GM23248 (cell line): Measurements from ENCODE around the gene MAPK8. TPM values are rescaled to one million over a fixed set of nuclear protein-coding genes. Genes with fewer than 3 reads are reported as not detected.
"Not testable (repeated sequence)": the region's sequence is repeated elsewhere in the genome, so short reads cannot be mapped to it uniquely, and the experiment has no call there.

Source experiments
- DNase-seq: peaks from one replicate; pipeline ENCODE4 v3.0.0-alpha.2; 2015
- H2AFZ ChIP-seq: fragments of 200-600 bp; sonication (generic); 2 replicates; pipeline ENCODE4 v1.6.1; 2016; ENCODE audit warnings: antibody characterized with exemption
- H3F3A ChIP-seq: fragments of 200-600 bp; sonication (generic); 2 replicates; pipeline ENCODE4 v1.6.1; 2016; ENCODE audit warnings: mild to moderate bottlenecking, antibody characterized with exemption, mixed run types; ENCODE audit not compliant: insufficient read depth
- H3K27ac ChIP-seq: fragments of 200-600 bp; sonication (generic); 2 replicates; pipeline ENCODE4 v1.5.1; 2016; ENCODE audit warnings: mild to moderate bottlenecking
- H3K27me3 ChIP-seq: fragments of 200-600 bp; sonication (generic); replicated peaks from 2 replicates; pipeline ENCODE4 v1.6.1; 2016; ENCODE audit warnings: mild to moderate bottlenecking; ENCODE audit not compliant: insufficient read depth
- H3K36me3 ChIP-seq: fragments of 200-600 bp; sonication (generic); 2 replicates; pipeline ENCODE4 v1.6.1; 2016; ENCODE audit warnings: low read depth, mild to moderate bottlenecking
- H3K4me1 ChIP-seq: fragments of 200-600 bp; sonication (generic); 2 replicates; pipeline ENCODE4 v1.6.1; 2016; ENCODE audit warnings: mild to moderate bottlenecking; ENCODE audit not compliant: insufficient read depth
- H3K4me2 ChIP-seq: fragments of 200-600 bp; sonication (generic); one replicate; pipeline ENCODE4 v1.6.1; 2016; ENCODE audit warnings: mild to moderate bottlenecking; ENCODE audit not compliant: unreplicated experiment
- H3K4me3 ChIP-seq: fragments of 200-600 bp; sonication (generic); 2 replicates; pipeline ENCODE4 v1.5.1; 2016; ENCODE audit warnings: mild to moderate bottlenecking
- H3K79me2 ChIP-seq: fragments of 200-600 bp; sonication (generic); 2 replicates; pipeline ENCODE4 v1.6.1; 2016; ENCODE audit warnings: mild to moderate bottlenecking; ENCODE audit not compliant: insufficient read depth
- H3K9ac ChIP-seq: fragments of 200-600 bp; sonication (generic); 2 replicates; pipeline ENCODE4 v1.6.1; 2016; ENCODE audit warnings: mild to moderate bottlenecking
- H3K9me2 ChIP-seq: fragments of 200-600 bp; sonication (generic); 2 replicates; pipeline ENCODE4 v1.6.1; 2016; ENCODE audit warnings: mixed run types, mild to moderate bottlenecking, moderate library complexity; ENCODE audit not compliant: insufficient read depth
- H3K9me3 ChIP-seq: fragments of 200-600 bp; sonication (generic); one replicate; pipeline ENCODE4 v1.6.1; 2017; ENCODE audit warnings: low read depth
- H4K20me1 ChIP-seq: fragments of 200-600 bp; sonication (generic); 2 replicates; pipeline ENCODE4 v1.6.0; 2016; ENCODE audit not compliant: insufficient read depth
- EZH2 ChIP-seq: fragments of 200-600 bp; sonication (generic); IDR thresholded peaks from 2 replicates; pipeline ENCODE4 v1.6.1; 2018; ENCODE audit warnings: antibody characterized with exemption, mild to moderate bottlenecking; ENCODE audit not compliant: insufficient read depth, poor library complexity, severe bottlenecking
- EZH2phosphoT487 ChIP-seq: fragments of 200-600 bp; sonication (generic); IDR thresholded peaks from 2 replicates; pipeline ENCODE4 v1.6.1; 2018; ENCODE audit warnings: antibody characterized with exemption, moderate library complexity, mild to moderate bottlenecking, low read depth; ENCODE audit not compliant: insufficient read depth
- WGBS, 2 experiments: methylation state at CpG; one replicate each; pipeline ENCODE4 v1.1.6; 2015 to 2017; ENCODE audit warnings: low lambda C conversion rate in 2 of 2, low coverage in 1 of 2; ENCODE audit errors: missing lambda C conversion rate in 2 of 2; 5-methylcytosine and 5-hydroxymethylcytosine counted together
- in situ Hi-C: fragments of 300-500 bp; cut with MboI; formaldehyde crosslinking; loops from 2 replicates; pipeline ENCODE4 v1.15.0; 2020
- polyA plus RNA-seq: library from polyadenylated mRNA; unstranded; fragments of >200 nt; fragmentation: Nextera tagmentation; extraction: Ambion mirVana; gene quantifications from 2 replicates; pipeline ENCODE4 v1.2.1, GENCODE V29; 2016
- total RNA-seq: library from RNA; depleted of rRNA; stranded (reverse); fragments of >200 nt; shearing (Covaris generic); gene quantifications from 2 replicates; pipeline ENCODE4 v1.2.3, GENCODE V29; 2014

The MAPK8 gene
- total and polyA plus RNA-seq, 2 experiments from 2014 or later = 44.4 to 78.7 TPM

DNA sequence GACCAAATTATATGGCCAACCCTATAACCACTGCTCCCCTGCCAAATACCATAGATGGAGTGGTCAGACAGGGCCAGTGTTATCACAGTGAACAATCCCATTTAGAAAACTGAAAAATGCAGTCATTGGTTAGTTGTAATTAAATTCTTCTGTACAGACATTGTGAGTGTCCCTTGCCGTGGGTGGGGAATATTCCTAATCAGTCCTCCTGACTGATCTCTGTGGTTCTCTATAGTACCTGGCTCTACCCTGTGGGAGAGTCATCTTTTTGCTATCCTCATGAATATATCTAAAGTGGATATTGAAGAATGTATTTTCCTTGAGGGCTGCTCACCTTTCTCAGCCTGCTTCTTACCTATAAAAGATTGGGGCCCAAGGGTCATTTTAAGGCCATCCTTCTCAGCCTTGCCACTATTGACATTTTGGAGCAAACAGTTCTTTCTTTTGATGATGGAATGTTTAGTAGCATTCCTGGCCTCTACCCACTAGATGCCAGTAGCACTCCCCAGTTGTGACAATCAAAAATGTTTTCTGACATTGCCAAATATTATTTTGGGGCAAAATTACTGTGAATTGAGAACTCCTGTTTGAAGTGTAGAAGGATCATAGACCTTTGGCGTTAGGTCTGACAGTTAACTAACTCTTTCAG is 110.2 kb downstream of the MAPK8 start:
- Histone ChIP-seq H3K36me3 (peaks cover 16% of the 10 kb centered on the region; the same call in 1 of the 2 replicates), H3K27me3 (no peaks in the 10 kb centered on the region), H3K9ac (no peak overlapping the region), H3K79me2 (no peaks in the 10 kb centered on the region), H3K4me1 (peaks cover 29% of the 10 kb centered on the region), H2AFZ (no peak overlapping the region), H3K4me2 (no peak overlapping the region), H4K20me1 (no peaks in the 10 kb centered on the region), H3K27ac (no peak overlapping the region), H3K9me2 (no peaks in the 10 kb centered on the region), H3K9me3 (no peaks in the 10 kb centered on the region), H3F3A (no peaks in the 10 kb centered on the region), H3K4me3 (no peak overlapping the region)
- 85 to 86% methylated on average over 2 of the region's 2 CpGs for WGBS, 2 experiments
- DNase-seq = peak; percentile 14
- TF ChIP-seq EZH2 = no peak
- TF ChIP-seq EZH2phosphoT487 = no peak
- in situ Hi-C loops = no loop called here

DNA sequence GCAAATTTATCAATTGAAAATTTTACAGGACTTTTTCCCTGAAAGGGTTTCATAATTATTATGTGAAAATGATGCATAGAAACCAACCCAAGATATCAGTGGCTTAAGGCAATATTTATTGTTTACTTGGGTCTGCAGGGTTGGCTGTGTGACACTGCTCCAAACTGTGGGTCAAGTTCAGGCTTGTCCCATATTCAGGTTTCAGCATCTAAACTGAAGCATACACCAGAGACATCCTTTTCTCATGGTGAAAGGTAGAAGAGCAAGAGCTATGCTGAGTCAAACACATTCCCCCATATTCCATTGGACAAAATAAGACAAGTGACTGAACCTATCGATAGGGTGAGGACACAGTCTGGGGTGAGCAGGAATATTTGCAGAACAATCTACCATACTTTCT is 110.9 kb downstream of the MAPK8 start:
- Histone ChIP-seq H3K79me2 (no peaks in the 10 kb centered on the region), H3K27me3 (no peaks in the 10 kb centered on the region), H4K20me1 (no peaks in the 10 kb centered on the region), H3K9me2 (no peaks in the 10 kb centered on the region), H2AFZ (no peak overlapping the region), H3F3A (no peaks in the 10 kb centered on the region), H3K4me2 (no peak overlapping the region), H3K4me3 (no peak overlapping the region), H3K36me3 (peaks cover 10% of the 10 kb centered on the region; the same call in 1 of the 2 replicates), H3K4me1 (peaks cover 29% of the 10 kb centered on the region), H3K9ac (no peak overlapping the region), H3K9me3 (no peaks in the 10 kb centered on the region), H3K27ac (no peak overlapping the region)
- in situ Hi-C loops = no loop called here
- WGBS, 2 experiments = 94% methylated on average over 1 of the region's 1 CpG
- no peak for DNase-seq
- TF ChIP-seq EZH2phosphoT487 = no peak
- TF ChIP-seq EZH2 = no peak

DNA sequence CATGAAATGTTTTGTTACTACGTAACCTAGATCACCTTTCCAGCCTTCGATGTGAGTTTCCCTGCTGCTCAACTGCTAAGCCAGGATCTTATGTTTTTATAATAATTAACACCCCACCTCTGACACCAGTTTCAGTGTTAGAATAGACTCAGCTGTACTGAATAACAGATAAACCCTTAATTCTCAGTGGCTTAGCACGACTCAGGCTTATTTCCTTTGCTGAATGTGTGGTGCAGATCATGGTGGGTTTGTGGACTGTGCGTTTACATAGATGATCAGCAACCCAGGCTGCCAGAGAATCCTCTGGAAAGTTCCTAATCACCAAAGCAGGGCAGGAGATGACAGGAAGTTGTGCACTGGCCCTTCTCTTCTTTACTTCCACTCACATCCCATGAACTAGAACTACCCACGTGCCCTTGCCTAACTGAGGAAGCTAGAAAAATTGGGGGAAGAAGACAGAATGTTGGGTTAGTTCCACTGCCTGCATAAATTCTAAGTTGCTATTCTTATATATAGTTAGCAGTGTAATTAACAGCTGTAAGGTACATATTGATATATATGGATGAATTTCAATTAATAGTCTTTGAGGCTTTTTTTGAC is 111.8 kb downstream of the MAPK8 start:
- peaks cover 1% of the 10 kb centered on the region; the same call in 1 of the 2 replicates for H3K36me3 ChIP-seq
- 92 to 94% methylated on average over 5 of the region's 5 CpGs for WGBS, 2 experiments
- H3K4me3 ChIP-seq = no peak overlapping the region
- in situ Hi-C loops = no loop called here
- H3K9me2 ChIP-seq = no peaks in the 10 kb centered on the region
- DNase-seq = no peak
- no peaks in the 10 kb centered on the region for H4K20me1 ChIP-seq
- TF ChIP-seq EZH2phosphoT487 (no peak), EZH2 (no peak)
- no peak overlapping the region for H3K27ac ChIP-seq
- H3K4me2 ChIP-seq = no peak overlapping the region
- no peak overlapping the region for H3K9ac ChIP-seq
- no peak overlapping the region for H2AFZ ChIP-seq
- H3F3A ChIP-seq = no peaks in the 10 kb centered on the region
- H3K79me2 ChIP-seq = no peaks in the 10 kb centered on the region
- no peaks in the 10 kb centered on the region for H3K27me3 ChIP-seq
- H3K9me3 ChIP-seq = no peaks in the 10 kb centered on the region
- peaks cover 29% of the 10 kb centered on the region for H3K4me1 ChIP-seq

DNA sequence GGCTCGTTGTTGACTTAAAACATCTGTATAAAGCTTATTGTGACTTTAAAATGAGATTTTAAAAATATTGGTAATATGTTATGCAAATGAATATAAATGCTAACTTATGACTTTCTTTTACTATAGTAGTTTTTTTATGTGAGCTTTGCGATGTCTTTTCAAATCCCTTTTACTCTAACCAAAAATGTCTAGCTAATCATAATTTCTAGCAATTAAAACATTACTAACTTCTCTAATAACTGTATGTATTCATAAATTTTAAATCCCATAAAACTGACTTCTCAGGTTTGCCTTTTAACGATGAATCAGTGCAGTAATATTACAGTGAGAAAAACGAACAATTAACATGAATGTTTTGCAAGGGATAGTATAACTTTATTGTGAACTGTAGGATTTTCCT is 113.2 kb downstream of the MAPK8 start:
- H3K4me3 ChIP-seq = no peak overlapping the region
- peaks cover 26% of the 10 kb centered on the region for H3K4me1 ChIP-seq
- H3K9me3 ChIP-seq = no peaks in the 10 kb centered on the region
- H3K27ac ChIP-seq = no peak overlapping the region
- TF ChIP-seq EZH2 (no peak), EZH2phosphoT487 (no peak)
- H4K20me1 ChIP-seq = no peaks in the 10 kb centered on the region
- H3K9ac ChIP-seq = no peak overlapping the region
- H3K36me3 ChIP-seq = no peaks in the 10 kb centered on the region
- H3K9me2 ChIP-seq = no peaks in the 10 kb centered on the region
- H2AFZ ChIP-seq = no peak overlapping the region
- in situ Hi-C loops = no loop called here
- no peak overlapping the region for H3K4me2 ChIP-seq
- no peaks in the 10 kb centered on the region for H3K27me3 ChIP-seq
- no peak for DNase-seq
- WGBS, 2 experiments = 96% methylated on average over 4 of the region's 4 CpGs
- H3F3A ChIP-seq = no peaks in the 10 kb centered on the region
- H3K79me2 ChIP-seq = no peaks in the 10 kb centered on the region

DNA sequence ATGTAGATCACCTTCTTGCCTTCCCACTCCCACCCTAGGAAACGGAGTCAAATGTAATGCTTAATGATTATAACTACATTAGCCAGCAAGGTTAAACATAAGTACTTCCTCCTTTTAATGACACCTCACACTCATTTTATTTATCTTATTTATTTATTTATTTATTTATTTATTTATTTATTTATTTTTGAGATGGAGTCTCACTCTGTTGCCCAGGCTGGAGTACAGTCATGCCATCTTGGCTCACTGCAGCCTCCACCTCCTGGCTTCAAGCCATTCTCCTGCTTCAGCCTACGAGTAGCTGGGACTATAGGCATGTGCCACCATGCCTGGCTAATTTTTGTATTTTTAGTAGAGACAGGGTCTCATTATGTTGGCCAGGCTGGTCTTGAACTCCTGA is 115.4 kb downstream of the MAPK8 start:
- H3K27ac ChIP-seq, H4K20me1 ChIP-seq, H3K9me2 ChIP-seq, H3K79me2 ChIP-seq, H3K9me3 ChIP-seq, H3K27me3 ChIP-seq, H2AFZ ChIP-seq, in situ Hi-C loops, H3K4me1 ChIP-seq, H3K4me3 ChIP-seq, H3F3A ChIP-seq, H3K36me3 ChIP-seq, H3K4me2 ChIP-seq, DNase-seq, H3K9ac ChIP-seq: not testable (repeated sequence)
- WGBS, 2 experiments = 91 to 92% methylated on average over 2 of the region's 2 CpGs
